ENCODE measurements around the gene DNAJC4.

Gene DNAJC4

DNA sequence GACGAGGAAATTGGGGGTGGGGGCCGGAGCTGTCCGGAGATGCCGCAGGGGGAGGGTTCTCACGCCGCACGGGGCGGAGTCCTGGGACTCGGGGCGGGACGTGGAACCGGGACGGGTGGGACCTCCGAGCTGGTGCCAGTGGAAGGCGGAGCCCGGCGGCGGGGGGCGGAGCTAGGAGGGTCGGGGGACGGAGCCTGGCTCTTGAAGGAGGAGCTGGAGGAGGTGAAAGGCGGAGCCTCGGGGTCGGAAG lies 10.8 kb downstream of the DNAJC4 start:
- peak; percentile 100 for DNase-seq (ENCODE audit: low read depth)
- TF ChIP-seq, protein P1, sequence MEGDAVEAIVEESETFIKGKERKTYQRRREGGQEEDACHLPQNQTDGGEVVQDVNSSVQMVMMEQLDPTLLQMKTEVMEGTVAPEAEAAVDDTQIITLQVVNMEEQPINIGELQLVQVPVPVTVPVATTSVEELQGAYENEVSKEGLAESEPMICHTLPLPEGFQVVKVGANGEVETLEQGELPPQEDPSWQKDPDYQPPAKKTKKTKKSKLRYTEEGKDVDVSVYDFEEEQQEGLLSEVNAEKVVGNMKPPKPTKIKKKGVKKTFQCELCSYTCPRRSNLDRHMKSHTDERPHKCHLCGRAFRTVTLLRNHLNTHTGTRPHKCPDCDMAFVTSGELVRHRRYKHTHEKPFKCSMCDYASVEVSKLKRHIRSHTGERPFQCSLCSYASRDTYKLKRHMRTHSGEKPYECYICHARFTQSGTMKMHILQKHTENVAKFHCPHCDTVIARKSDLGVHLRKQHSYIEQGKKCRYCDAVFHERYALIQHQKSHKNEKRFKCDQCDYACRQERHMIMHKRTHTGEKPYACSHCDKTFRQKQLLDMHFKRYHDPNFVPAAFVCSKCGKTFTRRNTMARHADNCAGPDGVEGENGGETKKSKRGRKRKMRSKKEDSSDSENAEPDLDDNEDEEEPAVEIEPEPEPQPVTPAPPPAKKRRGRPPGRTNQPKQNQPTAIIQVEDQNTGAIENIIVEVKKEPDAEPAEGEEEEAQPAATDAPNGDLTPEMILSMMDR (IDR thresholded peaks at IDR 0.05; ENCODE audit: insufficient read depth, low read depth, low read length, missing control alignments), result no peak
- peak overlapping the region; percentile 73 for H3K4me3 ChIP-seq (ENCODE audit: low read length)

DNA sequence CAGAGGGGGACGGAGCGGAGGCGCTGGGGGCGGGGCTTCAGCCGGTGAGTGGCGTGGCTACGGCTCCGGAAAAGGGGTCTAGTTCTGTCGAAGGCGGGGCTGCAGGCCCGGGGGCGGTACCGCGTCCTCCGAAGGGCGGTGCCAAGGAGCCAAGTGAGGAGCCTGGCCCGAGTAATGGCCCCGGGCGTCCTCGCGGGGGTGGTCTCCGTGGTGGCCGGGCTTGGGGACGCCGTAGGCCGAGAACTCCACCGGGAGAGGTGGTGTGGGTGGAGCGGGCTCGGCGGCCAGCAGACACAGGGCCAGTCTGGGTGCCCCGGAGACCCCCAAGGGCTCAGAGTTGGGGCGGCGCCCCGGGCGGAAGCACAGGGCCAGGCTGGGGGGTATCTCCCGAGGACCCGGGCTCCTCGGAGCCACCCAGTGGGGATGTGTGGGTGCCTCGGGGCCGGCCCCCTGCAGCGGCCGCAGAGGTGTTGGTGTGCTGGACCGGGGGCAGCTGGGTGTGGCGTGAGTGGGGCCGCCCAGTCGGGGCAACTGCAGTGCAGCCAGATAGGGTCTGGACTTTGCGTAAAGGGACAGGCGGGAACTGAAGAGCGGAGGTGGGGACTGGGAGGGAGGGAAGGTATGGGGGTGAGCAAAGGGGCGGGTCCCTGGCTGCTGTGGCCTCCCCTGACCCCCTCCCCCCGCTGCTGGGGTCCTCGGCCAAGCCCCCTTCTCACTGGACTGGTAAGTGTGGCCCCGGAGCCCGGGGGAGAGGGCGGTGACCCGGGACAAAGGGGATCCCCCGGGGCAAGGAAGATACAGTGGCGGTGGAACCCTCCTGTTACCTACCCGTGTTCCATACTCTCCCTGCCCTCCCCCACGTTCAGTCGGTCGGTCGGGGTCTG lies 11.4 kb downstream of the DNAJC4 start:
- TF ChIP-seq, protein P1 (IDR thresholded peaks at IDR 0.05; ENCODE audit: insufficient read depth, low read depth, low read length, missing control alignments), result no peak
- peak overlapping the region; percentile 73 for H3K4me3 ChIP-seq (ENCODE audit: low read length)
- DNase-seq (ENCODE audit: low read depth), result peak; percentile 38

DNA sequence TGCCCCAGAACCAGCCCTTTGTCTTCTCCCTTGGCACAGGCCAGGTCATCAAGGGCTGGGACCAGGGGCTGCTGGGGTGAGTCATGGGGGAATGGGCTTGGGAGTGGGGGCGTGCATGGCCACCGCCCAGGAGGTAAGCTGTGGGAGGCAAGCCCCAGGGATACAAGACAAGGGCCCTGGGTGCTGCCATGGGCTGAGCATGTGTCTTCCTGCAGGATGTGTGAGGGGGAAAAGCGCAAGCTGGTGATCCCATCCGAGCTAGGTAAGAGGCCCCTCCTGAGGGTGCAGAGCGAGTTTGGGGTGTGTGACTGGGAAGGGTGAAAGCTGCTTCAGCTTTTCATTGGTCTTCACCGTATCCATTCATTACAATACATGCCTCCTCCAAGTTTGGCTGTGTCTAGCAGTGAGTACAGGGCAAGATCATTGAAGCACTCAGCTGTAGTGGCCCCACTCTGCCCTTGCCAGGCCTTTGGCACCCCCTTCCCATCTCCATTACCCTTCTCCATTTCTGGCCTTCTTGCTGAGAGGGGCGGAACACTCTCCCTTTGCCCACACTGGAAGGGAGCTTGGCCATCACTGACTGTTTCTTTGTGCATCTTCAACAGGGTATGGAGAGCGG lies 13.0 kb downstream of the DNAJC4 start:
- DNase-seq (ENCODE audit: low read depth), result no peak
- TF ChIP-seq, protein P1 (IDR thresholded peaks at IDR 0.05; ENCODE audit: insufficient read depth, low read depth, low read length, missing control alignments), result no peak
- H3K4me3 ChIP-seq (ENCODE audit: low read length), result no peak overlapping the region

DNA sequence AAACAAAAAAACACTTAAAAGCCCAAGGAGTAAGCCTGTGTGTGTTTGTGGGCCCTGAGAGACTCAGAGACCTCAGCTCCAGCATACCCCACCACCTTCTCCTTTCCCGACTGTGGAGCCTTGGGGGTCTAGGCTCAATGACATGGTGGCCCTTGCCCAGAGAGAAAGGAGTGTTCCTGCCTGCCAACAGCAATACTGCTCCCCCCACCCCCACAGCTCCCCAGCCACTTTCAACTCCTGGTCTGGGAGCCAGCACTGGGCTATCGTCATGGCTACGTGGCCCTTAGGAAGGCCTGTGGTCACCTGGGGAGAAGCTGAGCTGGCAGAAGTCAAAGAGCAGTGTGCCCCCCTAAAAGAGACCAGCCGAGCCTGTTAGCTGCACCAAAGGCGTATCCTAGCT lies 13.8 kb downstream of the DNAJC4 start:
- H3K4me3 ChIP-seq (ENCODE audit: low read length), result no peak overlapping the region
- TF ChIP-seq, protein P1 (IDR thresholded peaks at IDR 0.05; ENCODE audit: insufficient read depth, low read depth, low read length, missing control alignments), result no peak
- DNase-seq (ENCODE audit: low read depth), result no peak

DNA sequence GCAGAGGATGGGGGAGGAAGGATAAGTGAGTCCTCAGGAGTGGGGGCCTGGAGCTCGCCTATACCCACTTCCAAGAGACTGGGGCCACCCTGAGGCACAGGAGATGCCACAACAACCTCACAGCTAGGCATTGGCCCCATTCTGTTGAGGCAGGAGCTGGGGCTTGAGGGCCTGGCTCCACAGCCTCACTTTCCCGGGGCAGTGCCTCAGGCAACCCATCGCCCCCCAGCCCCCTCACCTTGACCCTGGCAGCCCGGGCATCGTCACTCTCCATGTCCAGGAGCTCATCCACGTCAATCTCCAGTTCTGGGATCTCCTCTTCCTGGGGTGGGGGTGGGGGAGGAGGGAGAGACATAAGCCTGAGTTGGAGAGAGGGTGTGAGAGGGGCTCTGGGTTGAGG lies 14.6 kb downstream of the DNAJC4 start:
- TF ChIP-seq, protein P1 (IDR thresholded peaks at IDR 0.05; ENCODE audit: insufficient read depth, low read depth, low read length, missing control alignments), result no peak
- no peak for DNase-seq (ENCODE audit: low read depth)
- H3K4me3 ChIP-seq (ENCODE audit: low read length), result peak overlapping the region; percentile 67

DNA sequence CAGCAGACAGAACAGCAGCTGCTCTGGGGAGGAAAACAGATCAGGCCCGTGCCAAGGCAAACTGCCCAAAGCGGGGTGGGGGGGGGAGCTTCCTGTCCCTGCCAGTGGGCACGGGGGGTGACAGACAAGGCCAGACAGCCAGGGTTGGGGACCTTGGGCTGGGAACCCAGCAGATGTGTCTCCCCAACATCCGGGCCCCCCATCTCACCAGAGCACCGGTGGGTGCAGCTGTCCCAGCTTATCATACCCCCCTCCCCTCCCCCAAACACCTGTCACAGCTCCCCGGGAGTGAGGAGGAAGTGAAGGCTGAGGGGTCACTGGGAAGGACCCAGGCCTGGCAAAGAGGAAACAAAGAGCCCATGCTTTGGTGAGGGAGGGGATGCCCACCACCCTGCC lies 15.1 kb downstream of the DNAJC4 start:
- no peak for DNase-seq (ENCODE audit: low read depth)
- TF ChIP-seq, protein P1 (IDR thresholded peaks at IDR 0.05; ENCODE audit: insufficient read depth, low read depth, low read length, missing control alignments), result no peak
- H3K4me3 ChIP-seq (ENCODE audit: low read length), result peak overlapping the region; percentile 67
